H1 (cell line): Measurements from ENCODE around the gene MRPS2. TPM values are rescaled to one million over a fixed set of nuclear protein-coding genes. Genes with fewer than 3 reads are reported as not detected.

Experiments
- CTCF ChIA-PET: fragments of 300-600 bp; sonication (Branson Sonifier 250); formaldehyde crosslinking; loops from one replicate; lab custom pipeline; 2021; ENCODE audit not compliant: partially characterized antibody; lab: Charles Lee
- POLR2A ChIA-PET: fragments of 300-600 bp; sonication (Branson Sonifier 250); formaldehyde crosslinking; loops from one replicate; lab custom pipeline; 2021; ENCODE audit warnings: inconsistent platforms; ENCODE audit not compliant: partially characterized antibody; lab: Charles Lee
- DNase-seq, 2 experiments: peaks; one replicate each; pipeline versions ENCODE4 v3.0.0 to v3.0.0-alpha.2; 2010 to 2022; ENCODE audit warnings: low spot score in 2 of 2, low read depth in 1 of 2, mixed read lengths in 1 of 2
- FAIRE-seq: peaks from 2 replicates; lab custom pipeline; 2011; peaks lifted over from hg19 to GRCh38; lab: Jason Lieb, UNC
- H2AFZ ChIP-seq: 2 replicates; pipeline ENCODE4 v1.8.1; 2012; ENCODE audit warnings: low read length, inconsistent platforms
- H2AK5ac ChIP-seq: 2 replicates; pipeline ENCODE4 v1.6.1; 2013; ENCODE audit warnings: low read depth, low read length
- H2BK120ac ChIP-seq: replicated peaks from 2 replicates; pipeline ENCODE3; 2013; ENCODE audit warnings: low read depth, low read length, inconsistent platforms
- H2BK12ac ChIP-seq: 2 replicates; pipeline ENCODE4 v1.6.1; 2013; ENCODE audit warnings: low read depth, low read length
- H2BK15ac ChIP-seq: 2 replicates; pipeline ENCODE4 v1.6.1; 2013; ENCODE audit warnings: low read length
- H2BK20ac ChIP-seq: 2 replicates; pipeline ENCODE4 v1.6.1; 2013; ENCODE audit warnings: low read length
- H2BK5ac ChIP-seq: 2 replicates; pipeline ENCODE4 v1.6.1; 2013; ENCODE audit warnings: low read depth, low read length
- H3K14ac ChIP-seq: 2 replicates; pipeline ENCODE4 v1.6.1; 2013; ENCODE audit warnings: inconsistent platforms; ENCODE audit not compliant: insufficient read length
- H3K18ac ChIP-seq: 2 replicates; pipeline ENCODE4 v1.6.1; 2013; ENCODE audit warnings: low read length; ENCODE audit errors: extremely low read depth
- H3K23ac ChIP-seq: 2 replicates; pipeline ENCODE4 v1.6.1; 2013; ENCODE audit warnings: inconsistent platforms; ENCODE audit not compliant: insufficient read length
- H3K23me2 ChIP-seq: 2 replicates; pipeline ENCODE4 v1.6.1; 2013; ENCODE audit warnings: low read depth, low read length
- H3K27ac ChIP-seq: 2 replicates; pipeline ENCODE4 v1.6.1; 2011; ENCODE audit warnings: low read depth, low read length, inconsistent platforms
- H3K27me3 ChIP-seq, 4 experiments: replicated peaks in 1 of 4; 1 replicate in 1 of 4; 2 replicates in 3 of 4; pipeline versions ENCODE4 v1.6.1 to v1.8.1; 2011 to 2013; ENCODE audit warnings: low read length in 3 of 4, mild to moderate bottlenecking in 3 of 4, inconsistent platforms in 2 of 4, mixed read lengths in 2 of 4, moderate library complexity in 1 of 4; ENCODE audit not compliant: control insufficient read depth in 3 of 4, insufficient read depth in 3 of 4; ENCODE audit errors: extremely low read depth in 1 of 4
- H3K36me3 ChIP-seq, 4 experiments: 2 replicates each; pipeline versions ENCODE4 v1.6.1 to v1.8.1; 2011 to 2013; ENCODE audit warnings: mild to moderate bottlenecking in 4 of 4, low read length in 3 of 4, moderate library complexity in 2 of 4, control low read depth in 1 of 4, inconsistent platforms in 1 of 4; ENCODE audit not compliant: insufficient read depth in 4 of 4, control insufficient read depth in 2 of 4
- H3K4ac ChIP-seq: replicated peaks from 2 replicates; pipeline ENCODE3; 2013; ENCODE audit warnings: low read length, low read depth, mixed read lengths, inconsistent platforms; ENCODE audit not compliant: insufficient read length
- H3K4me1 ChIP-seq, 4 experiments: replicated peaks in 1 of 4; 1 replicate in 1 of 4; 2 replicates in 3 of 4; pipeline versions ENCODE4 v1.6.1 to v1.8.1; 2011 to 2013; ENCODE audit warnings: low read length in 3 of 4, inconsistent platforms in 2 of 4, mixed read lengths in 1 of 4; ENCODE audit not compliant: insufficient read depth in 4 of 4, control insufficient read depth in 3 of 4
- H3K4me2 ChIP-seq, 2 experiments: 2 replicates each; pipeline versions ENCODE4 v1.6.1 to v1.8.1; 2011 to 2013; ENCODE audit warnings: low read depth in 2 of 2, low read length in 2 of 2, control low read depth in 1 of 2, inconsistent platforms in 1 of 2, mild to moderate bottlenecking in 1 of 2; ENCODE audit not compliant: insufficient read depth in 1 of 2
- H3K4me3 ChIP-seq, 4 experiments: fragments of 200-600, 300-600 bp in 1 of 4; sonication (generic), shearing (Covaris generic), sonication (Bioruptor Twin) in 1 of 4; 2 replicates each; pipeline versions ENCODE4 v1.5.1 to v1.8.1; 2011 to 2016; ENCODE audit warnings: low read length in 4 of 4, low read depth in 3 of 4, control low read depth in 2 of 4, inconsistent platforms in 2 of 4, mild to moderate bottlenecking in 2 of 4, mixed read lengths in 1 of 4, moderate library complexity in 1 of 4; ENCODE audit not compliant: insufficient read depth in 2 of 4; ENCODE audit errors: extremely low read depth in 1 of 4
- H3K56ac ChIP-seq: replicated peaks from 2 replicates; pipeline ENCODE3; 2013; ENCODE audit warnings: low read depth, mild to moderate bottlenecking, mixed read lengths, low read length, inconsistent platforms; ENCODE audit not compliant: insufficient read length
- H3K79me1 ChIP-seq: 2 replicates; pipeline ENCODE4 v1.6.1; 2013; ENCODE audit warnings: low read depth, low read length, control low read depth
- H3K79me2 ChIP-seq, 2 experiments: 2 replicates each; pipeline versions ENCODE4 v1.6.1 to v1.8.1; 2012 to 2013; ENCODE audit warnings: low read length in 2 of 2, mild to moderate bottlenecking in 2 of 2, inconsistent platforms in 1 of 2; ENCODE audit not compliant: insufficient read depth in 2 of 2, control insufficient read depth in 1 of 2
- H3K9ac ChIP-seq, 4 experiments: replicated peaks in 1 of 4; 1 replicate in 1 of 4; 2 replicates in 3 of 4; pipeline versions ENCODE4 v1.6.1 to v1.8.1; 2011 to 2013; ENCODE audit warnings: low read depth in 3 of 4, low read length in 3 of 4, control low read depth in 2 of 4, mild to moderate bottlenecking in 2 of 4, moderate library complexity in 2 of 4, inconsistent platforms in 1 of 4; ENCODE audit errors: extremely low read depth in 1 of 4
- H3K9me3 ChIP-seq, 2 experiments: 2 replicates each; pipeline versions ENCODE4 v1.6.1 to v1.8.1; 2012 to 2013; ENCODE audit warnings: mild to moderate bottlenecking in 2 of 2, moderate library complexity in 2 of 2, control low read depth in 1 of 2, inconsistent platforms in 1 of 2, low read depth in 1 of 2, low read length in 1 of 2, mixed read lengths in 1 of 2; ENCODE audit not compliant: insufficient read depth in 2 of 2
- H4K20me1 ChIP-seq, 2 experiments: replicated peaks in 1 of 2; 2 replicates each; pipeline versions ENCODE3 to v1.8.1; 2011 to 2013; ENCODE audit warnings: inconsistent platforms in 2 of 2, low read length in 2 of 2, mild to moderate bottlenecking in 1 of 2; ENCODE audit not compliant: insufficient read depth in 2 of 2, control insufficient read depth in 1 of 2
- H4K5ac ChIP-seq: 2 replicates; pipeline ENCODE4 v1.6.1; 2013; ENCODE audit warnings: low read length, low read depth, mixed read lengths, inconsistent platforms; ENCODE audit not compliant: insufficient read length
- H4K8ac ChIP-seq: 2 replicates; pipeline ENCODE4 v1.8.0; 2013; ENCODE audit warnings: mild to moderate bottlenecking, moderate library complexity, low read length, inconsistent platforms; ENCODE audit not compliant: insufficient read depth; ENCODE audit errors: extremely low read depth
- H4K91ac ChIP-seq: replicated peaks from 2 replicates; pipeline ENCODE3; 2013; ENCODE audit warnings: low read length, mixed read lengths, inconsistent platforms; ENCODE audit not compliant: insufficient read length
- BRCA1 ChIP-seq: IDR thresholded peaks from 2 replicates; pipeline ENCODE4 v1.6.1; 2012; ENCODE audit warnings: low read depth, low read length, improper control_type of control experiment
- EP300 ChIP-seq, 2 experiments: IDR thresholded peaks; 1 replicate in 1 of 2; 2 replicates in 1 of 2; pipeline ENCODE4 v1.6.1; 2011 to 2012; ENCODE audit warnings: low read depth in 2 of 2, low read length in 2 of 2, mild to moderate bottlenecking in 2 of 2, borderline replicate concordance in 1 of 2, inconsistent platforms in 1 of 2, moderate library complexity in 1 of 2
- HDAC2 ChIP-seq, 2 experiments: fragments of 300-600 bp in 1 of 2; sonication (generic) in 1 of 2; IDR thresholded peaks; 2 replicates each; pipeline ENCODE4 v1.6.1; 2011 to 2012; ENCODE audit warnings: low read depth in 2 of 2, low read length in 2 of 2, mild to moderate bottlenecking in 2 of 2, moderate library complexity in 2 of 2, borderline replicate concordance in 1 of 2, inconsistent platforms in 1 of 2
- HDAC6 ChIP-seq: IDR thresholded peaks from one replicate; pipeline ENCODE4 v1.7.1; 2012; ENCODE audit warnings: low read depth, mild to moderate bottlenecking, inconsistent platforms, low read length, moderate library complexity
- KDM4A ChIP-seq: IDR thresholded peaks from one replicate; pipeline ENCODE4 v1.7.1; 2012; ENCODE audit warnings: low read depth, mild to moderate bottlenecking, moderate library complexity, low read length, inconsistent platforms; ENCODE audit not compliant: severe bottlenecking
- MAFK ChIP-seq: IDR thresholded peaks from 2 replicates; pipeline ENCODE4 v1.6.1; 2012; ENCODE audit warnings: low read depth, mild to moderate bottlenecking, improper control_type of control experiment, low read length
- NRF1 ChIP-seq: IDR thresholded peaks from 2 replicates; pipeline ENCODE4 v1.6.1; 2011; ENCODE audit warnings: mild to moderate bottlenecking, low read depth, low read length, improper control_type of control experiment
- RXRA ChIP-seq: IDR thresholded peaks from 2 replicates; pipeline ENCODE4 v1.6.1; 2011; ENCODE audit warnings: low read depth, mild to moderate bottlenecking, low read length, moderate library complexity; ENCODE audit not compliant: insufficient read depth
- SUZ12 ChIP-seq: fragments of 200-600 bp; sonication (generic); IDR thresholded peaks from 2 replicates; pipeline ENCODE4 v1.6.1; 2012; ENCODE audit warnings: mild to moderate bottlenecking, inconsistent platforms, low read length, moderate library complexity, mixed read lengths
- TCF12 ChIP-seq: IDR thresholded peaks from 2 replicates; pipeline ENCODE4 v1.6.1; 2011; ENCODE audit warnings: low read depth, mild to moderate bottlenecking, low read length
- WGBS, 2 experiments: shearing (Covaris generic) in 1 of 2; methylation state at CpG; one replicate each; pipeline versions ENCODE4 v1.1.6 to v1.1.7; 2013 to 2015; ENCODE audit warnings: low lambda C conversion rate in 2 of 2, mixed read lengths in 2 of 2, inconsistent platforms in 1 of 2, low coverage in 1 of 2, missing lambda C conversion rate in 1 of 2; ENCODE audit not compliant: insufficient replicate concordance in 2 of 2, insufficient coverage in 1 of 2, insufficient read length in 1 of 2; ENCODE audit errors: extremely low coverage in 1 of 2, missing lambda C conversion rate in 1 of 2; 5-methylcytosine and 5-hydroxymethylcytosine counted together
- polyA plus RNA-seq, 7 experiments: library from polyadenylated mRNA; depleted of rRNA in 3 of 7; stranded (reverse) in 5 of 7; unstranded in 2 of 7; fragments of >200 nt in 5 of 7; fragments of 200-250 nt in 2 of 7; gene quantifications; 1 replicate in 5 of 7; 2 replicates in 1 of 7; 4 replicates in 1 of 7; pipeline versions ENCODE4 v1.2.1 to v1.2.3, GENCODE V29; 2011 to 2013; ENCODE audit warnings: missing spikeins in 2 of 7, mixed read lengths in 2 of 7
- total RNA-seq: library from RNA; stranded (reverse); fragmentation: NEBNext Ultra II Directional; extraction: Animal tissue kit (Norgen Biotek cat#: 25700); gene quantifications from 2 replicates; pipeline ENCODE4 v1.2.1, GENCODE V29; 2021

MRPS2 gene
- total and polyA plus RNA-seq, 2 of the 8 experiments (the other 6 are each of a cell fraction or from before 2014, with no cell fraction given) = 78.6 to 476 TPM

GRCh38 chr9:135450956-135451355, 49.5 kb upstream of the MRPS2 start:
- Histone ChIP-seq H3K36me3 (no peaks in the 10 kb centered on the region), H4K5ac (no peak overlapping the region), H3K56ac (no peak overlapping the region), H4K91ac (no peak overlapping the region), H4K8ac (no peak overlapping the region), H2BK5ac (no peak overlapping the region), H3K23ac (no peak overlapping the region), H3K14ac (no peak overlapping the region), H2BK20ac (no peak overlapping the region), H2BK12ac (no peak overlapping the region), H3K27ac (no peak overlapping the region), H2BK15ac (no peak overlapping the region), H3K4me3 (no peak overlapping the region), H3K18ac (no peak overlapping the region), H3K4me2 (no peak overlapping the region), H2BK120ac (no peak overlapping the region), H3K9me3 (peaks cover 0 to 2% of the 10 kb centered on the region in 2 experiments; a peak in 1 of 4 replicates), H3K9ac (no peak overlapping the region), H3K27me3 (no peaks in the 10 kb centered on the region), H3K23me2 (no peaks in the 10 kb centered on the region), H3K79me2 (no peaks in the 10 kb centered on the region), H3K79me1 (no peaks in the 10 kb centered on the region), H3K4me1 (no peaks in the 10 kb centered on the region; a peak in 1 of 7 replicates), H2AK5ac (no peak overlapping the region), H4K20me1 (no peaks in the 10 kb centered on the region), H3K4ac (no peak overlapping the region), H2AFZ (no peak overlapping the region)
- CTCF ChIA-PET = interaction anchor here (0.6 kb wide), 1 partner anchor 526 kb away, joined by 3 read pairs; no protein-coding TSS in a partner anchor
- FAIRE-seq = no peak
- WGBS, 2 experiments = 92% methylated on average over 10 of the region's 10 CpGs; no CpG with 5 or more reads in 1 of the 2 experiments
- TF ChIP-seq HDAC6 (no peak), BRCA1 (no peak), TCF12 (no peak), EP300 (IDR thresholded peaks at IDR 0.05; ENCODE audit: borderline replicate concordance in 1 of 2, low read depth in 2 of 2, low read length in 2 of 2) (no peak), NRF1 (no peak), HDAC2 (IDR thresholded peaks at IDR 0.05; ENCODE audit: borderline replicate concordance in 1 of 2, low read depth in 2 of 2, low read length in 2 of 2) (no peak), SUZ12 (no peak), RXRA (no peak), KDM4A (no peak), MAFK (no peak)
- no peak for DNase-seq
- POLR2A ChIA-PET = interaction anchor here (0.6 kb wide), 2 partner anchors 40 to 48 kb away, joined by 3 read pairs; no protein-coding TSS in a partner anchor
